Measurements from ENCODE around the gene PNPLA8.
A peak's percentile ranks its signal among the peaks of the same experiment; 100 is the strongest.
"Not testable (repeated sequence)": the region's sequence is repeated elsewhere in the genome, so short reads cannot be mapped to it uniquely, and the experiment has no call there.

Gene PNPLA8

DNA sequence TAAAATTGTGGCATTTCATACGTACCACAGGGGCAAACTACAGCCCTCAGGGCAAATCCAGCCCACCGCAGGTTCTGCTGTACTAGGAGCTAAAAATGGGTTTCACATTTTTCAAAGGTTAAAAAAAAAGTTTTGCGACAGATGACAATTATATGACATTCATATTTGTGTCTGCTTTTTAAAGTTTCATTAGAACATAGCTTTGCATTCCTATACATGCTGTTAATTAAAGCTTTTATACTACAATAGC lies 758 bp upstream of the PNPLA8 start:
- DNase-seq = no peak

- DNase-seq = no peak
Measured at GRCh38 chr7:108525327-108525984, 479 bp downstream of the PNPLA8 start.

DNA sequence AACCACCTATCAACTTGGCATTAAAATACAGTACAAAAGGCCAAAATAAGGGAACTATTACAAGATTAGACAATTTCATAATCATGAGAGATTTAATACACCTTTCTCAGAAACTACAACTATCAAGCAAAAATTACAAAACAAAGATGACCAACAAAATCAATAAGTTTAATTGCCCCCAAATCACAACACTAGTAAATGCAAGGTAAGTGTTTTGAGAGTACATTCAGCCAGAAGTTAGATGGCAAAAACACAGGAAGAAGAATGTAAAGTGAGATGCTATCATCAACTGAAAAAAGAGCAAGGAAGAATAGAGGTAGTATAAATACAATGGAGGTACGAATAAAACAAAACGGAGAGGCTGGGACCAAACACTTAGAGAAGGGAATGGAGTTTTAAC lies 3.2 kb downstream of the PNPLA8 start:
- no peak for DNase-seq

DNA sequence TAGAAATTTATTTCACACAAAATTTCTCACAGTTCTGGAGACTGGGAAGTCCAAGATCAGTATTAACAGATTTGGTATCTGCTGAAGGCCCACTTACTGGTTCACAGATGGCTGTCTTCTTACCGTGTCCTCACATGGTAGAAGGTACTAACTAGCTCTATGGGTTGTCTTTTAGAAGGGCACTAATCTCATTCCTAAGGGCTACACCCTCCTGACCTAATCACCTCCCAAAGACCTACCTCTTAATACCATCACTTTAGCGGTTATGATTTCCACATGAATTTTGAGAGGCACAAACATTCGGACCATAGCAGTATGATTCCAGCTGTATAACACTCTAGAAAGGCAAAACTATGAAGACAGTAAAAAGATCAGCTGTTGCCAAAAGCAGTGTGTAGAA lies 8.0 kb downstream of the PNPLA8 start:
- DNase-seq = no peak

- DNase-seq = no peak
Measured at GRCh38 chr7:108515630-108516029, 10.3 kb downstream of the PNPLA8 start.

- DNase-seq = no peak
Measured at GRCh38 chr7:108515013-108515412, 10.9 kb downstream of the PNPLA8 start.

DNA sequence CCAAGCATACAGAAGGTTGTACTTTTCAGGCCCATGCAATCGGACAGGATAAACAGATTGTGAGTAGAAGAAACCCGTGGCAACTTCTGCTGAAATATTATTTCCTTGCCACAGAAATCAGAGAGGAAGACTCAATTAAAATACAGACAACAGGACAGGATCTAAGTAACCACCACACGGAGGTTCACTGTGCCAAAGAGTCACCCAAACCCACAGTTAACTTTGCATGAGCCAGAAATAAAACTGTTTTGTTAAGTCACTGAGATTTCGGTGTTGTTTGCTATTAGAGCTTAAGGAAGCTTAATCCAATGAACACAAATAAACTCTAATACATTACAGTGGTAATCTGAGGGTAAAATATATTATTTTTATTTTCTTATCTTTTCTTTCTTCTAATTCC lies 14.0 kb downstream of the PNPLA8 start:
- DNase-seq = no peak

DNA sequence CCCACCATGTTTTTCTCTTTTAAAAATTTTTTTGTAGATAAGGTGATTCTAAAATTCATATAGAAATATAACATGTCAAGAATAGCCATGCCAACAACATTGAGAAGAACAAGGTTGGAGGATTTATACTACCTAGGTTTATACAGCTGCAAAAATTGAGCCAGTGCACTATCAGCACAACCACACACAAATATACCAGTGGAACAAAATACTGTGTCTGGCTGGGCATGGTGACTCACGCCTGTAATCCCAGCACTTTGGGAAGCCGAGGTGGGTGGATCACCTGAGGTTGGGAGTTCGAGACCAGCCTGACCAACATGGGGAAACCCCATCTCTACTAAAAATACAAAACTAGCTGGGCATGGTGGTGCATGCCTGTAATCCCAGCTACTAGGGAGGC lies 21.4 kb downstream of the PNPLA8 start:
- not testable (repeated sequence) for DNase-seq

GRCh38 chr7:108503112-108504026 lies 22.6 kb downstream of the PNPLA8 start:
- DNase-seq = no peak

GRCh38 chr7:108499566-108499965 lies 26.4 kb downstream of the PNPLA8 start:
- no peak for DNase-seq

GRCh38 chr7:108498481-108498880 lies 27.5 kb downstream of the PNPLA8 start:
- DNase-seq = no peak

DNA sequence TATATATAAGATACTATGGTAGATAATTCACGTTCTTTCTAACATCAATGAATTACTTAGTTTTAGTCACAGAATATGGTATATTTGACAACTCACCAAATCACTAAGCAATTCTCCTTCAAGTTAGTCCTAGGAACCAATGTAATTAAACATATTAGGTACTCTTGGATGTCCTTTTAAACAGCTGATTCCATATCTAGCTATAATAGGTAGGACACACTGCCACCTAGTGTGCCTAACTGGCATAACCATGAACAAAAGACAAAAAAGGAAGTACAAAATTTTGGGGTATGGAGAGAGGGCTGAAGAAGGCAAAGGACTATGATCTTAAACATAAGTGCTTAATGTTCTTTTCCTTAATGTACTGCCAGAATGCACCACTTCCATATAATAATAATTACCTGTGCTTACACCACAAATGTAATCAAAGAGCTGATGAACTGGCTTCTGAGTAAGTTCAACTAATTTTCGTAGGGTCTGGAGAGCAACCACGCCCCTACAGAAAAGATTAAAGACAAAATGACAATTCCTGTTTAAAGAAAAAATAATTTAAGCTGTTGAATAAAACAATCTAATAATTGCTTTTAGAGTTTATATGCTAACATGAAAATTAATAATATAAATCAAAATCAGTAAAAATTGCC lies 28.7 kb downstream of the PNPLA8 start:
- peak; percentile 58 for DNase-seq

GRCh38 chr7:108492742-108493141 lies 33.2 kb downstream of the PNPLA8 start:
- no peak for DNase-seq

GRCh38 chr7:108488768-108489538 lies 37.0 kb downstream of the PNPLA8 start:
- DNase-seq = no peak

GRCh38 chr7:108487646-108488045 lies 38.3 kb downstream of the PNPLA8 start:
- DNase-seq = no peak

DNA sequence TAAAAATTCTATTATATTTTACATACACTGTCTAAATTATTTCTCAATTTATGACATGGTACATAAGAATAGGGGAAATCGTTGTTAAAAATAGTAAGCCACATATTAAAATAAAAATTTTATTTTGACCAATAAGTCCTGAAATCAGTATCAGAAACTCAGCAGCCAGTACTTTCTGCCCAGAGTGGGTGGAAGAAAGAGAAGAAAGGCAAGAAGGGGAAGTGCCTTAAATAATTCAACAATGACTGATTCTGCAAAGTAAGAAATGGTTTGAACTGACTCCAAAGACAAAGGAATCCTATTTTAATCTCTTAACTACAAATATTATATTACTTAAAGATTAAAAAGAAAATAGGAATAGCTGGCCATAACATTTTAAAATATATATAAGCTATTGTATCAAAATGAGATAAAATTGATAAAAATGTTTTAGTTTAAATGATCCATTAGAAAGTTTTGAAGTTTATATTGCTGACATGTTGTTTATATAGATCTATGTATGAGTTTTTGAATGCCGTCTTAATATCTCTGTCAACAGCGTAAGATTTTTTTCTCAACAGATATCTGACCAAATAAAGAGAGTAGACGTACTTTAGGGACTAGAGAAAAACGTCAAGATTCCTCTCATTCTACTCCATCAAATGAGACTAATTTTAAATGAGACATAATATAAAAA lies 39.5 kb downstream of the PNPLA8 start:
- no peak for DNase-seq

- no peak for DNase-seq
Measured at GRCh38 chr7:108484137-108484536, 41.8 kb downstream of the PNPLA8 start.

DNA sequence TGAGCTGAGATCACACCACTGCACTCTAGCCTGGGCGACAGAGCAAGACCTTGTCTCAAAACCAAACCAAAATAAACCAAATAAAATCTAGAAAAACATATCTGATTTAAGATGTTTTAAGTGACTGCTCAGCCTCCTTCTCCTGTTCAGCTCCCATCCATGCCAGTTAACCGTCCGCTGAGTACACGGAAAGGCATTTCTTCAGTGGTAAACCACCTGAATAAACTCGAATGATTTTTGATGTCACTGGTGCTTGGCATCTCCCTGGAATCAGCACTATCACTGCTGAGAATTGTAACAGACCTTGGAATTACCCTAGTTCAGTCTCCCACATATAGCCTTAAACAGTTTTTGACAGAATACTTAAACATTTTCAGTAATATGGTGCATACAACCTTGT lies 45.6 kb downstream of the PNPLA8 start:
- DNase-seq = no peak

DNA sequence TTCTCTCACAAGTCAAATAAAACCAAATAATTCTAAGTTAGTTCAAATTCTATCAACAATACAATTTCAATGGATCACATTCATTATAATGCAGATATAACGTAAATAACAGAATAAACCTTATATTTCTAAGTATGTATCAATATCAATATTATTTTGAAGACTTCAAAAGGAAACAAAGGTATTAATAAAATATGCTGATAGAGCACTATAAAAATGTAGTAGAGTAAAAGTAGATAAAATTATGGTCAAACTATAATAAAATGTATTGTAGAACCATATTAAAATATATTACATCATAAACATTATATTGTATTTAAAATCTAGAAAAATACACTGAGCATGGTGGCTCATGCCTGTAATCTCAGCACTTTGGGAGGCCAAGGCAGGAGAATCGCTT lies 46.2 kb downstream of the PNPLA8 start:
- no peak for DNase-seq

GRCh38 chr7:108479118-108479517 lies 46.8 kb downstream of the PNPLA8 start:
- DNase-seq = no peak

DNA sequence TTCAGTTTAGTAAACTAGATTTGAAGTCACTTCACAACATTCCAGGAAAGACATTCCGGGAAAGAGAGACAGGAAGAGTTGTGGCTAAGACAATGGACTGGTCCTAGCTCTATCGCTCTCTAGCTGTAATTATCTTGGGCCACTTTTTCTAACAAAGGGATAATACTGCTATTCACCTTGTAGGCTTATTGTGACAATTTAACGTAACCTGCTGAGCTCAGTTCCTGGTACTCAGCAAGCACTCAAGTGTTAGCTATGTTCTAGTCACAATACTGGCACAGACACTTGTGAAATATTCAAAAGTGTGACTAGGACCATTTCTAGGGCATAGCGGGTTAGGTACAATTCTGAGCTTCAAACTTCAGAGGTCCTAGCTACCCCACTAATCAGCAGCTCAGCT lies 57.7 kb downstream of the PNPLA8 start:
- DNase-seq = no peak

DNA sequence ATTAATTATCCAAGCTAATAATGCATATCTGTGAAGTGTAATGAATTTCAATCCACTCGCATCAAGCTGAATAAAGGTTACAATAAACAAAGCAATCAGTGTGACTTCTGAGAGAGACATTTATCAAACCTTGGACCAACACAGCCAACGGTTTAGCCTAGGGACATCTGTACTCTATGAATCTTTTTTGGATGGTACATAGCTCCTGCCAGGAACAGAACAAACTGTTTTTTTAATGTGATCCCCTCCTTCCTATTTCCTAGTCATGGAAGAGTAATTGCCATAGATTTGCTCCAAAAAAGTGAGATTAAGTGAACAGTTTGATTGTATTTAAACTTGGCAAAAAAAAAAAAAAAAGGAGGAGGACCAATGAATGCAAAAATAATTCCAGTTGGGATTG lies 58.5 kb downstream of the PNPLA8 start:
- no peak for DNase-seq

DNA sequence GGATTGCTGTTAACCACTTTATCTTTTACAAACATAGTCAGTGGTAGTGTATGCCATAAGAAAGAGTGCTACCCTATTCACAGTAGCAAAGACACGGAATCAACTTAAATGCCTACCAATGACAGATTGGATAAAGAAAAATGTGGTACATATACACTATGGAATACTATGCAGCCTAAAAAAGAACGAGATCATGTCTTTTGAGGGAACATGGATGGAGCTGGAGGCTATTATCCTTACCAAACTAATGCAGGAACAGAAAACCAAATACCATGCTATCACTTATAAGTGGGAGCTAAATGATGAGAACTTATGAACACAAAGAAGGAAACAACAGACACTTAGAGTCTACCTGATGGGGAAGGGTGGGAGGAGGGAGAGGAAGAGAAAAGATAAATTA lies 59.6 kb downstream of the PNPLA8 start:
- DNase-seq = not testable (repeated sequence)
